Uterus (tissue), 2 donors: ENCODE data around the gene LRRC49.

Experiments
- CTCF ChIP-seq, 4 experiments: fragments of 200-600 bp in 2 of 4; fragments of 450-650 bp in 2 of 4; sonication (generic) in 2 of 4; IDR thresholded peaks; one replicate each; pipeline ENCODE4 v1.5.1; 2016 to 2019; ENCODE audit warnings: antibody characterized with exemption in 4 of 4, mild to moderate bottlenecking in 2 of 4, moderate library complexity in 1 of 4
- POLR2A ChIP-seq, 2 donors: fragments of 450-650 bp; IDR thresholded peaks; one replicate each; pipeline ENCODE4 v1.6.1; 2016; ENCODE audit warnings: antibody characterized with exemption in 2 of 2, mild to moderate bottlenecking in 1 of 2, moderate library complexity in 1 of 2

- TF ChIP-seq CTCF (IDR thresholded peaks at IDR 0.05) (no peak), POLR2A (IDR thresholded peaks at IDR 0.05) (no peak)
Measured at GRCh38 chr15:71089801-71090200, 197.2 kb downstream of the LRRC49 start.
